ENCODE measurements around the gene GPR3. TPM values are rescaled to one million over a fixed set of nuclear protein-coding genes. Genes with fewer than 3 reads are reported as not detected.

Gene GPR3
- total and polyA plus RNA-seq, 2 of the 8 experiments (the other 6 are each of a cell fraction or from before 2014, with no cell fraction given) = 9.9 to 26.5 TPM

DNA sequence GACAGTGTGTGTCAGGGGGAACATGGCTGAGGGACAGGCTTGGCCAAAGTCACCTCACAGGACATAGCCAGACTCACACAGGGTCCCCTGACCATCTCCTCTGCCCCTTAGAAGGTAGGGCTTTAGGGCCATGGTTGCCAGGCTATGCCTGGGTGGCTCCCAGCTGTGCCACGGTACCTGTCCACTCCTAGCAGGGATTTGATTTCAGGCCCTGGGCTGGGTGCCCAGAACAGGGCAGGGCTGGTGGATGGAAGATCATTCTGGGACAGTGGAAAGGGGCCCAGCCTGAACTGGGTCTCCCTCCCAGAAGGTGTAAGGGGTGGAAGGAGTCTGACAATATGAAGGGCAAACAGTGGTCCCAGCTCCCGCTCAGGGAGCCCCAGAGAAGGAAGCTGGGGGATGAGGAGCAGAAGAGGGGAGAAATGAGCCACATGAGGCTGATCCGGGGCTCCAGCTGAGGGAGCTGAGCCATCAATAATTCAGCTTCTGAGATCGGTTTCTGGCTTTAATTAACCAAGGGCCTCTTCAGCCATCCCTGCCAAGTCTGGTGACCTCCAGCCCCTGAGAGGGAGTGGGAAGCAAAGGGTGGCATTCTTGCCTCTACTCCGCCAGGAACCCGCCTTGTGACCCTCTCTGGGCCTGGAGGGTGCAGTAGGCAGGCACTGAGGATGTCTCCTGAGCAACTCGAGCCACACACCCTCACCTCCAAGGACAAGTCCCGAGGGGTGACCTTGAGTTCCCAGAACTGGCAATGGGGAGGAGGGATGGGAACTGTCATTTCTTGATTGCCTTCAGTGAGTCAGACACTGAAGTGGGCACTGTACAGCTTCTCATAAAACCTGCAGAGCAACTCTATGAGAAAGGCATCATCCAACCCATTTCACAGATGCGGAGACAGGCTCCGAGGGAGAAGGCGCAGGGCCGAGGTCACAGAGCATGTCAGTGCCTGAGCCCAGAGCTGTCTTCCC, 11.4 kb upstream of the GPR3 start:
- no peaks in the 10 kb centered on the region for H3K9me3 ChIP-seq (ENCODE audit: insufficient read depth in 2 of 2, low read depth in 1 of 2, low read length in 1 of 2)
- no peak overlapping the region for H4K91ac ChIP-seq (replicated peaks; ENCODE audit: insufficient read length, low read length)
- no peak overlapping the region for H2BK120ac ChIP-seq (replicated peaks; ENCODE audit: low read depth, low read length)
- H3K4ac ChIP-seq (replicated peaks; ENCODE audit: insufficient read length, low read depth, low read length) = no peak overlapping the region
- H3K56ac ChIP-seq (replicated peaks; ENCODE audit: insufficient read length, low read depth, low read length) = no peak overlapping the region
- no peak overlapping the region for H2BK12ac ChIP-seq (ENCODE audit: low read depth, low read length)
- no peaks in the 10 kb centered on the region for H3K36me3 ChIP-seq (ENCODE audit: control insufficient read depth in 2 of 4, insufficient read depth in 4 of 4, low read length in 3 of 4)
- H3K9ac ChIP-seq (replicated peaks in 1 of 4; ENCODE audit: extremely low read depth in 1 of 4, low read depth in 3 of 4, low read length in 3 of 4) = no peak overlapping the region
- peaks cover 4% of the 10 kb centered on the region; the same call in 1 of the 2 replicates for H3K23me2 ChIP-seq (ENCODE audit: low read depth, low read length)
- POLR2A ChIA-PET (ENCODE audit: partially characterized antibody) = interaction anchor here (1.0 to 3.7 kb wide), 4 partner anchors 10 to 226 kb away, joined by 3 to 18 read pairs (median 8); partner anchors contain the start of genes MAP3K6 and SLC9A1
- H2BK15ac ChIP-seq (ENCODE audit: low read length) = no peak overlapping the region
- H3K79me1 ChIP-seq (ENCODE audit: low read depth, low read length) = no peaks in the 10 kb centered on the region
- DNase-seq (ENCODE audit: low read depth in 1 of 2, low spot score in 2 of 2) (no peak), FAIRE-seq (no peak)
- no peak overlapping the region for H3K27ac ChIP-seq (ENCODE audit: low read depth, low read length)
- no peaks in the 10 kb centered on the region for H3K79me2 ChIP-seq (ENCODE audit: control insufficient read depth in 1 of 2, insufficient read depth in 2 of 2, low read length in 2 of 2)
- H3K4me2 ChIP-seq (ENCODE audit: insufficient read depth in 1 of 2, low read depth in 2 of 2, low read length in 2 of 2) = no peak overlapping the region
- 0 out of 2 replicates have a peak overlapping the region, but pooled peaks have one; percentile 5 for H2AK5ac ChIP-seq (ENCODE audit: low read depth, low read length)
- no peak overlapping the region for H4K8ac ChIP-seq (ENCODE audit: extremely low read depth, insufficient read depth, low read length)
- H3K23ac ChIP-seq (ENCODE audit: insufficient read length) = no peak overlapping the region
- no peak overlapping the region for H2BK20ac ChIP-seq (ENCODE audit: low read length)
- no peak overlapping the region for H2AFZ ChIP-seq (ENCODE audit: low read length)
- no peaks in the 10 kb centered on the region for H4K20me1 ChIP-seq (replicated peaks in 1 of 2; ENCODE audit: control insufficient read depth in 1 of 2, insufficient read depth in 2 of 2, low read length in 2 of 2)
- H3K14ac ChIP-seq (ENCODE audit: insufficient read length) = no peak overlapping the region
- CTCF ChIA-PET (ENCODE audit: partially characterized antibody) = interaction anchor here (0.6 to 18.9 kb wide), 15 partner anchors 9 to 279 kb away, joined by 3 to 625 read pairs (median 4); partner anchors contain the start of genes AHDC1, FCN3, GPR3 and MAP3K6
- peaks cover 0 to 7% (median 0%) of the 10 kb centered on the region in 4 experiments; a peak in 2 of 7 replicates for H3K4me1 ChIP-seq (replicated peaks in 1 of 4; ENCODE audit: control insufficient read depth in 3 of 4, insufficient read depth in 4 of 4, low read length in 3 of 4)
- H4K5ac ChIP-seq (ENCODE audit: insufficient read length, low read depth, low read length) = no peak overlapping the region
- H3K27me3 ChIP-seq (replicated peaks in 1 of 4; ENCODE audit: control insufficient read depth in 3 of 4, extremely low read depth in 1 of 4, insufficient read depth in 3 of 4, low read length in 3 of 4) = peaks cover 0 to 16% (median 9%) of the 10 kb centered on the region in 4 experiments; a peak in 6 of 7 replicates
- no peak overlapping the region for H3K4me3 ChIP-seq (ENCODE audit: extremely low read depth in 1 of 4, insufficient read depth in 2 of 4, low read depth in 3 of 4, low read length in 4 of 4)
- no peak overlapping the region for H2BK5ac ChIP-seq (ENCODE audit: low read depth, low read length)
- H3K18ac ChIP-seq (ENCODE audit: extremely low read depth, low read length) = no peak overlapping the region
- 92% methylated on average over 12 of the region's 12 CpGs; no CpG with 5 or more reads in 1 of the 2 experiments for WGBS, 2 experiments (ENCODE audit: extremely low coverage in 1 of 2, insufficient coverage in 1 of 2, insufficient read length in 1 of 2, insufficient replicate concordance in 2 of 2, low coverage in 1 of 2, low lambda C conversion rate in 2 of 2, missing lambda C conversion rate in 1 of 2)
- no peak for TF ChIP-seq RFX5 (IDR thresholded peaks at IDR 0.05; ENCODE audit: borderline replicate concordance, low read depth, low read length)
- no peak for TF ChIP-seq SP4 (IDR thresholded peaks at IDR 0.05; ENCODE audit: low read length)
- TF ChIP-seq KDM5A (IDR thresholded peaks at IDR 0.05; ENCODE audit: low read length) = no peak
- TF ChIP-seq KDM4A (IDR thresholded peaks at IDR 0.05; ENCODE audit: low read depth, low read length, severe bottlenecking) = no peak
- no peak for TF ChIP-seq KDM1A (IDR thresholded peaks at IDR 0.05; ENCODE audit: borderline replicate concordance, low read length)
- TF ChIP-seq EZH2 (IDR thresholded peaks at IDR 0.05; ENCODE audit: low read depth, low read length, severe bottlenecking) = no peak
- no peak for TF ChIP-seq TAF7 (optimal IDR thresholded peaks at IDR 0.05; ENCODE audit: borderline replicate concordance, low read depth, low read length)
- TF ChIP-seq SP1 (IDR thresholded peaks at IDR 0.05; ENCODE audit: low read depth, low read length) = no peak
- TF ChIP-seq SUZ12 (IDR thresholded peaks at IDR 0.05; ENCODE audit: low read length) = no peak

All from H1 (cell line).